Measurements from ENCODE around the gene ENPP4. TPM values are rescaled to one million over a fixed set of nuclear protein-coding genes. Genes with fewer than 3 reads are reported as not detected.
"Not testable (repeated sequence)": the region's sequence is repeated elsewhere in the genome, so short reads cannot be mapped to it uniquely, and the experiment has no call there.

Gene ENPP4
- total RNA-seq, 2 experiments from 2014 or later = 4.9 to 5.4 TPM

GRCh38 chr6:46104209-46104608, 25.6 kb upstream of the ENPP4 start:
- H3K27me3 Mint-ChIP-seq (ENCODE audit: low read depth) = no peaks in the 10 kb centered on the region
- ATAC-seq (no peak), DNase-seq (no peak)
- H3K36me3 Mint-ChIP-seq (ENCODE audit: low read depth) = peaks cover 6% of the 10 kb centered on the region
- no peak overlapping the region for H3K27ac Mint-ChIP-seq
- peaks cover 8% of the 10 kb centered on the region for H3K9me3 Mint-ChIP-seq (ENCODE audit: insufficient read depth)
- ChIA-PET POLR2A (no interaction called here), CTCF (no interaction called here)
- no peak overlapping the region for H3K4me3 Mint-ChIP-seq
- no peaks in the 10 kb centered on the region for H3K4me1 Mint-ChIP-seq (ENCODE audit: low read depth)

GRCh38 chr6:46105568-46105967, 24.2 kb upstream of the ENPP4 start:
- H3K27ac Mint-ChIP-seq = no peak overlapping the region
- H3K27me3 Mint-ChIP-seq (ENCODE audit: low read depth) = no peaks in the 10 kb centered on the region
- no peak overlapping the region for H3K4me3 Mint-ChIP-seq
- DNase-seq (no peak), ATAC-seq (no peak)
- H3K9me3 Mint-ChIP-seq (ENCODE audit: insufficient read depth) = peaks cover 12% of the 10 kb centered on the region
- no peaks in the 10 kb centered on the region for H3K4me1 Mint-ChIP-seq (ENCODE audit: low read depth)
- POLR2A ChIA-PET = no interaction called here
- H3K36me3 Mint-ChIP-seq (ENCODE audit: low read depth) = peaks cover 9% of the 10 kb centered on the region
- CTCF ChIA-PET = interaction anchor here (1.5 kb wide), 1 partner anchor 15 kb away, joined by 5 read pairs; no protein-coding TSS in a partner anchor

- ATAC-seq (no peak), DNase-seq (no peak)
- H3K4me3 Mint-ChIP-seq = no peak overlapping the region
- no peaks in the 10 kb centered on the region for H3K27me3 Mint-ChIP-seq (ENCODE audit: low read depth)
- POLR2A ChIA-PET = no interaction called here
- peaks cover 3% of the 10 kb centered on the region for H3K36me3 Mint-ChIP-seq (ENCODE audit: low read depth)
- CTCF ChIA-PET = interaction anchor here (0.7 to 1.5 kb wide), 3 partner anchors 11 to 23 kb away, joined by 3 to 5 read pairs (median 4); no protein-coding TSS in a partner anchor
- H3K4me1 Mint-ChIP-seq (ENCODE audit: low read depth) = no peaks in the 10 kb centered on the region
- H3K9me3 Mint-ChIP-seq (ENCODE audit: insufficient read depth) = peaks cover 15% of the 10 kb centered on the region
- no peak overlapping the region for H3K27ac Mint-ChIP-seq
Measured at GRCh38 chr6:46113370-46113769, 16.4 kb upstream of the ENPP4 start.

- H3K4me3 Mint-ChIP-seq = no peak overlapping the region
- H3K36me3 Mint-ChIP-seq (ENCODE audit: low read depth) = peaks cover 15% of the 10 kb centered on the region
- H3K4me1 Mint-ChIP-seq (ENCODE audit: low read depth) = peaks cover 12% of the 10 kb centered on the region
- ChIA-PET CTCF (no interaction called here), POLR2A (no interaction called here)
- DNase-seq = no peak
- no peak for ATAC-seq
- no peaks in the 10 kb centered on the region for H3K27me3 Mint-ChIP-seq (ENCODE audit: low read depth)
- no peak overlapping the region for H3K27ac Mint-ChIP-seq
- H3K9me3 Mint-ChIP-seq (ENCODE audit: insufficient read depth) = peaks cover 14% of the 10 kb centered on the region
Measured at GRCh38 chr6:46115634-46116033, 14.2 kb upstream of the ENPP4 start.

- no peaks in the 10 kb centered on the region for H3K27me3 Mint-ChIP-seq (ENCODE audit: low read depth)
- peaks cover 19% of the 10 kb centered on the region for H3K36me3 Mint-ChIP-seq (ENCODE audit: low read depth)
- no peak for DNase-seq
- H3K4me3 Mint-ChIP-seq = no peak overlapping the region
- H3K27ac Mint-ChIP-seq = no peak overlapping the region
- H3K4me1 Mint-ChIP-seq (ENCODE audit: low read depth) = peaks cover 12% of the 10 kb centered on the region
- POLR2A ChIA-PET = no interaction called here
- ATAC-seq = no peak
- peaks cover 9% of the 10 kb centered on the region for H3K9me3 Mint-ChIP-seq (ENCODE audit: insufficient read depth)
- CTCF ChIA-PET = interaction anchor here (1.8 kb wide), 1 partner anchor 26 kb away, joined by 6 read pairs; no protein-coding TSS in a partner anchor
Measured at GRCh38 chr6:46116289-46116688, 13.5 kb upstream of the ENPP4 start.

- CTCF ChIA-PET = interaction anchor here (1.3 kb wide), 1 partner anchor 12 kb away, joined by 4 read pairs; the partner anchor contains the start of gene ENPP4
- H3K27ac Mint-ChIP-seq = no peak overlapping the region
Measured at GRCh38 chr6:46118157-46118556, 11.6 kb upstream of the ENPP4 start.

GRCh38 chr6:46118836-46119235, 11.0 kb upstream of the ENPP4 start:
- peaks cover 27% of the 10 kb centered on the region for H3K36me3 Mint-ChIP-seq (ENCODE audit: low read depth)
- H3K4me1 Mint-ChIP-seq (ENCODE audit: low read depth) = peaks cover 12% of the 10 kb centered on the region
- H3K4me3 Mint-ChIP-seq = no peak overlapping the region
- H3K27ac Mint-ChIP-seq = no peak overlapping the region
- POLR2A ChIA-PET = interaction anchor here (1.6 kb wide), 1 partner anchor 11 kb away, joined by 3 read pairs; the partner anchor contains the start of gene ENPP4
- H3K27me3 Mint-ChIP-seq (ENCODE audit: low read depth) = no peaks in the 10 kb centered on the region
- peaks cover 9% of the 10 kb centered on the region for H3K9me3 Mint-ChIP-seq (ENCODE audit: insufficient read depth)
- CTCF ChIA-PET = no interaction called here
- DNase-seq = no peak
- ATAC-seq = no peak

More at GRCh38 chr6:46118157-46118556, 11.6 kb upstream of the ENPP4 start:
- DNase-seq (no peak), ATAC-seq (no peak)
- POLR2A ChIA-PET = no interaction called here
- peaks cover 12% of the 10 kb centered on the region for H3K4me1 Mint-ChIP-seq (ENCODE audit: low read depth)
- H3K4me3 Mint-ChIP-seq = no peak overlapping the region
- H3K9me3 Mint-ChIP-seq (ENCODE audit: insufficient read depth) = peaks cover 9% of the 10 kb centered on the region
- peaks cover 27% of the 10 kb centered on the region for H3K36me3 Mint-ChIP-seq (ENCODE audit: low read depth)
- no peaks in the 10 kb centered on the region for H3K27me3 Mint-ChIP-seq (ENCODE audit: low read depth)

GRCh38 chr6:46119679-46120078, 10.1 kb upstream of the ENPP4 start:
- CTCF ChIA-PET = interaction anchor here (1.0 kb wide), 1 partner anchor 13 kb away, joined by 3 read pairs; no protein-coding TSS in a partner anchor
- not testable (repeated sequence) for H3K9me3 Mint-ChIP-seq (ENCODE audit: insufficient read depth); H3K4me3 Mint-ChIP-seq; ATAC-seq; H3K27me3 Mint-ChIP-seq (ENCODE audit: low read depth)
- Mint-ChIP-seq H3K36me3 (ENCODE audit: low read depth) (peaks cover 29% of the 10 kb centered on the region), H3K27ac (peak overlapping the region; percentile 49), H3K4me1 (ENCODE audit: low read depth) (peaks cover 12% of the 10 kb centered on the region)
- POLR2A ChIA-PET = interaction anchor here (1.6 kb wide), 1 partner anchor 10 kb away, joined by 3 read pairs; the partner anchor contains the start of gene ENPP4
- DNase-seq = peak; percentile 26

GRCh38 chr6:46128476-46128875, 1.3 kb upstream of the ENPP4 start:
- POLR2A ChIA-PET = no interaction called here
- ATAC-seq (no peak), DNase-seq (no peak)
- Mint-ChIP-seq H3K4me1 (ENCODE audit: low read depth) (peaks cover 30% of the 10 kb centered on the region), H3K27me3 (ENCODE audit: low read depth) (no peaks in the 10 kb centered on the region), H3K36me3 (ENCODE audit: low read depth) (peaks cover 6% of the 10 kb centered on the region), H3K9me3 (ENCODE audit: insufficient read depth) (no peaks in the 10 kb centered on the region), H3K4me3 (peak overlapping the region; percentile 90), H3K27ac (no peak overlapping the region)
- CTCF ChIA-PET = interaction anchor here (1.7 to 2.9 kb wide), 4 partner anchors 10 to 38 kb away, joined by 3 to 11 read pairs (median 6); no protein-coding TSS in a partner anchor

- peak overlapping the region; percentile 90 for H3K4me3 Mint-ChIP-seq
- DNase-seq (no peak), ATAC-seq (peak; percentile 16)
- H3K36me3 Mint-ChIP-seq (ENCODE audit: low read depth) = peaks cover 4% of the 10 kb centered on the region
- ChIA-PET POLR2A (interaction anchor here (1.3 to 1.6 kb wide), 3 partner anchors 10 to 51 kb away, joined by 3 to 5 read pairs (median 4); no protein-coding TSS in a partner anchor), CTCF (interaction anchor here (0.8 to 2.9 kb wide), 7 partner anchors 9 to 1654 kb away, joined by 3 to 11 read pairs (median 4); no protein-coding TSS in a partner anchor)
- H3K9me3 Mint-ChIP-seq (ENCODE audit: insufficient read depth) = no peaks in the 10 kb centered on the region
- peaks cover 33% of the 10 kb centered on the region for H3K4me1 Mint-ChIP-seq (ENCODE audit: low read depth)
- H3K27me3 Mint-ChIP-seq (ENCODE audit: low read depth) = no peaks in the 10 kb centered on the region
- H3K27ac Mint-ChIP-seq = peak overlapping the region; percentile 79
Measured at GRCh38 chr6:46129291-46129628, 529 bp upstream of the ENPP4 start.

- CTCF ChIA-PET = interaction anchor here (2.9 kb wide), 1 partner anchor 40 kb away, joined by 11 read pairs; no protein-coding TSS in a partner anchor
- POLR2A ChIA-PET = interaction anchor here (1.6 kb wide), 1 partner anchor 49 kb away, joined by 4 read pairs; no protein-coding TSS in a partner anchor
- Mint-ChIP-seq H3K27ac (peak overlapping the region; percentile 56), H3K4me1 (ENCODE audit: low read depth) (peaks cover 34% of the 10 kb centered on the region), H3K36me3 (ENCODE audit: low read depth) (peaks cover 4% of the 10 kb centered on the region), H3K4me3 (peak overlapping the region; percentile 90), H3K27me3 (ENCODE audit: low read depth) (no peaks in the 10 kb centered on the region), H3K9me3 (ENCODE audit: insufficient read depth) (no peaks in the 10 kb centered on the region)
- no peak for DNase-seq
- no peak for ATAC-seq
Measured at GRCh38 chr6:46130666-46131065, 877 bp downstream of the ENPP4 start.

GRCh38 chr6:46131291-46131690, 1.5 kb downstream of the ENPP4 start:
- H3K4me3 Mint-ChIP-seq; H3K9me3 Mint-ChIP-seq (ENCODE audit: insufficient read depth); H3K27ac Mint-ChIP-seq; DNase-seq; H3K27me3 Mint-ChIP-seq (ENCODE audit: low read depth); POLR2A ChIA-PET; H3K36me3 Mint-ChIP-seq (ENCODE audit: low read depth); ATAC-seq: not testable (repeated sequence)
- CTCF ChIA-PET = interaction anchor here (2.9 kb wide), 1 partner anchor 40 kb away, joined by 11 read pairs; no protein-coding TSS in a partner anchor
- peaks cover 34% of the 10 kb centered on the region for H3K4me1 Mint-ChIP-seq (ENCODE audit: low read depth)
